ENCODE results near the gene DAGLA. TPM values are rescaled to one million over a fixed set of nuclear protein-coding genes. Genes with fewer than 3 reads are reported as not detected.
"Not testable (repeated sequence)": the region's sequence is repeated elsewhere in the genome, so short reads cannot be mapped to it uniquely, and the experiment has no call there.

Gene DAGLA
- total and polyA plus RNA-seq, 5 experiments from 2014 or later: 0.08 to 0.13 TPM; not detected in 3

DNA sequence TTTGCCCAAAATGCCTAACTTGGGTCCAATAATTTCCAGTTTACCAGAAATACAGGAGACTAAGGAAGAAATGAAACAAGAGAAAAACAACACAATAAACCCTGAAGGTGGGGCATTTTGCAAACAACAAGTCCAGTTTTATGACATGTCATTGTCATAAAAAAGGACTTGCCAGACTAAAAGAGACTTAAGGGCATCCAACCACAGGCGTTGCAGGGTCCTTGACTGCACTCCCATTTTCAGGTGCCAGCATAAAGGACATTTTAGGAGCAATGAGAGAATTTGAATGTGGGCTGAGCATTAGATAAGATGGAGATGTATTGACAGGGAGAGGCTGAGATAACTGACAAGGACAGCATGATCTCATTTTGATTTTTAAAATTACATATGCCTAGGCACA is 28.1 kb upstream of the DAGLA start:
- no peaks in the 10 kb centered on the region for H3K9me3 Mint-ChIP-seq
- no peaks in the 10 kb centered on the region for H3K36me3 Mint-ChIP-seq
- no peak overlapping the region for H3K27ac Mint-ChIP-seq
- H3K27me3 Mint-ChIP-seq: peaks cover 14 to 35% (median 21%) of the 10 kb centered on the region in 5 donors
- POLR2A ChIA-PET: no interaction called here
- no peak for ATAC-seq
- H3K4me1 Mint-ChIP-seq: no peaks in the 10 kb centered on the region
- no peak overlapping the region for H3K4me3 Mint-ChIP-seq
- DNase-seq: no peak

DNA sequence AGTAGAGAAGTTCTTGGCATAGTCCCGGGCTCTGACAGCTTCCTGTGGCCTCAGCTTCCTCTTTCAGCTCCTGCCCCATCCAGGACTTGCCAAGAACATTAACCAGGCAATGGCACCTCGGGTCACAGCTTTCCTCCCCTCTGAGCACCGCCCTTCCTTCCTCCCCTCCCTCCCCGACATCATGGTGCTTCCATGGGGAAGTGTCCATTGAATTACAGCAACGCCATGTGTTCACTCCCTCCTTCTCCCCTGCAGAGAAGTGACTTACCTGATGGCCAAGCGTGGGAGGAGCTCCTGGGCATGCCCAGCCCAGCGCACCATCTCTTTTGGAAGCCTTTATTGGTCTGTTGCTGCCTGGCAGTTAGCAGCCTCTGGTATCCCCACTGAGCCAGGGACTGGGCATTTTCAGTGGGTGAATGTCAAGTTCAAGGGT is 25.8 kb upstream of the DAGLA start:
- DNase-seq: no peak
- Mint-ChIP-seq H3K36me3 (no peaks in the 10 kb centered on the region), H3K9me3 (no peaks in the 10 kb centered on the region), H3K27ac (peak overlapping the region in 1 of 10 donors; percentile 50), H3K4me1 (no peaks in the 10 kb centered on the region), H3K4me3 (no peak overlapping the region), H3K27me3 (peaks cover 12 to 35% (median 22%) of the 10 kb centered on the region in 5 donors)
- POLR2A ChIA-PET: no interaction called here
- ATAC-seq: no peak

DNA sequence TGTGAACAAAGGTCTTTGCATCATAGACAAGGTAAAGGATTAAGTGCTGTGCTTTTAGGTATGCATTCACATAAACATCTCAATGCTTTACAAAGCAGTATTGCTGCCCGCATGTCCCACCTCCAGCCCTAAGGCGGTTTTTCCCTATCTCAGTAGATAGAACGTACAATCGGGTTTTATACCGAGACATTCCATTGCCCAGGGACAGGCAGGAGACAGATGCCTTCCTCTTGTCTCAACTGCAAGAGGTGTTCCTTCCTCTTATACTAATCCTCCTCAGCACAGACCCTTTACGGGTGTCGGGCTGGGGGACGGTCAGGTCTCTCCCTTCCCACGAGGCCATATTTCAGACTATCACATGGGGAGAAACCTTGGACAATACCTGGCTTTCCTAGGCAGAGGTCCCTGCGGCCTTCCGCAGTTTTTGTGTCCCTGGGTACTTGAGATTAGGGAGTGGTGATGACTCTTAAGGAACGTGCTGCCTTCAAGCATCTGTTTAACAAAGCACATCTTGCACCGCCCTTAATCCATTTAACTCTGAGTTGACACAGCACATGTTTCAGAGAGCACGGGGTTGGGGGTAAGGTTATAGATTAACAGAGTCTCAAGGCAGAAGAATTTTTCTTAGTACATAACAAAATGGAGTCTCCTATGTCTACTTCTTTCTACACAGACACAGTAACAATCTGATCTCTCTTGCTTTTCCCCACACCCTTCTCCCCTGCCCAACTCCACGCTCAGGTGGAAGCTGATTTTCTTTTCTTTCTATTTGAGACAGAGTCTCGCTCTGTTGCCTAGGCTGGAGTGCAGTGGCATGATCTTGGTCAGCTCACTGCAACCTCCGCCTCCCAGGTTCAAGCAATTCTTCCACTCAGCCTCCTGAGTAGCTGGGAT is 24.7 kb upstream of the DAGLA start:
- H3K4me1 Mint-ChIP-seq, H3K4me3 Mint-ChIP-seq, H3K36me3 Mint-ChIP-seq, H3K27ac Mint-ChIP-seq, POLR2A ChIA-PET, ATAC-seq, DNase-seq, H3K9me3 Mint-ChIP-seq: not testable (repeated sequence)
- peaks cover 12 to 35% (median 24%) of the 10 kb centered on the region in 5 donors for H3K27me3 Mint-ChIP-seq

DNA sequence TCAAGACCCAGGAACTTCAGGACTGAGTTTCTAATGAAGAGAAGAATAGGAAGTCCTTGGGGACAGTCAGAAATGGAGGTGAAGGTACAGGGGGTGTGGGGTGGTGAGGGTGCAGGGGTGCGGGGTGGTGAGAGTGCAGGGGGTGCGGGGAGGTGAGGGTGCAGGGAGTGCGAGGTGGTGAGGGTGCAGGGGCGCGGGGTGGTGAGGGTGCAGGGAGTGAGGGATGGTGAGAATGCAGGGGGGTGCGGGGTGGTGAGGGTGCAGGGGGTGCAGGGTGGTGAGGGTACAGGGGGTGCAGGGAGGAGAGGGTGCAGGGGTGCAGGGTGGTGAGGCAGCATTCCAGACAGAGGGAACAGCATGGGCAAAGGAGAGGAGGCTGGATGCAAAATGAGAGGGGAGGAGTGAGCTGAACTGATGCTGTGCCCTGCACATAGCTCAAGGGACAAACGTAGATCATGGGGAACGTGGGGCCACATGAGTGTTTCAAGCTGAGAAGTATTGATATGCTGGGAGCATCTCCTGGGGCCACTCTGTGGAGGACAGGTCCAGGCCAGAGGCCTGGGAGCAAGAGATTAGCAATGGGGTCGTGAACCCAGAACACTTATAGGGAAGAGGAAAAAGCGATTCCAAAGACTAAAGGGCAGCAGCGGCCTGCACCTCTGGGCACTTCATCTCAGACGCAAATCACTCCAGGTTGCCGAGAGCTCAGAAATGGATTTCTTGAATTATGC is 23.7 kb upstream of the DAGLA start:
- Mint-ChIP-seq H3K27ac (no peak overlapping the region), H3K27me3 (peaks cover 13 to 35% (median 24%) of the 10 kb centered on the region in 5 donors), H3K36me3 (no peaks in the 10 kb centered on the region), H3K4me3 (no peak overlapping the region), H3K9me3 (no peaks in the 10 kb centered on the region), H3K4me1 (no peaks in the 10 kb centered on the region)
- POLR2A ChIA-PET: no interaction called here
- ATAC-seq (no peak), DNase-seq (no peak)

DNA sequence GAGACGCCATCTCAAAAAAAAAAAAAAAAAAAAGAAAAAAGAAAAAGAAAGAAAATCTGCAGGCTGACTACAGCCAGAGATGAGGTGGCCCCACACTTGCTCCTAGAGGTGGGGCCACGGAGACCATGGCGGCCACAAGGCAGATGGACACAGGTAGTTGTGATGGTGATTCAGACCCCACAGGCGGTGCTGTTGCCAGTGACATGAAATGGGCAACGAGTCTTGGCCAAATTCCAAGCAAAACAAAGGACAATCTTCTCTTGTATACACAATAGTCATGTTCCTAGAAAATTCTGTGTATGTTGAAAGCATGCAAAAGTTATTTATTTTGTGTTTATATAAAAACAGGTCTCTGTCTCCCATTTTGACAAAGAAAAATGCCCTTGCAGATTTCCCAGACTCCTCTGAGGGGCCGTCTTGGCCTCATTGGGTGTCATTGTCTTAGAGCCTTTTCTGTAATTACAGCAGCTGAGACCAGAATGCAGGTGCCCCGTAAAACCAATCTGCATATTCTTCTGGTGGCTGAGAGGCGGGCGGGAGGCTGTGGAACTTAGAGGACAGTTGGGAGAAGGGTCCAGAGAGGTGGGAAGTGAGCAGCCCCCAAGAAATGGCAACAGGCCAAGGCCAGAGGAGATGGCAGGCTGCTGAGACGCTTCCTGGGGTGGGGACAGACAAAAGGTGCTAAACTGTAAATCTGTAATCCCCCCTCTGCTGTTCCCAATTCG is 22.5 kb upstream of the DAGLA start:
- Mint-ChIP-seq H3K4me1 (no peaks in the 10 kb centered on the region), H3K27ac (no peak overlapping the region), H3K4me3 (no peak overlapping the region), H3K36me3 (no peaks in the 10 kb centered on the region), H3K9me3 (no peaks in the 10 kb centered on the region), H3K27me3 (peaks cover 7 to 27% (median 18%) of the 10 kb centered on the region in 5 donors)
- POLR2A ChIA-PET: no interaction called here
- no peak for ATAC-seq
- no peak for DNase-seq

DNA sequence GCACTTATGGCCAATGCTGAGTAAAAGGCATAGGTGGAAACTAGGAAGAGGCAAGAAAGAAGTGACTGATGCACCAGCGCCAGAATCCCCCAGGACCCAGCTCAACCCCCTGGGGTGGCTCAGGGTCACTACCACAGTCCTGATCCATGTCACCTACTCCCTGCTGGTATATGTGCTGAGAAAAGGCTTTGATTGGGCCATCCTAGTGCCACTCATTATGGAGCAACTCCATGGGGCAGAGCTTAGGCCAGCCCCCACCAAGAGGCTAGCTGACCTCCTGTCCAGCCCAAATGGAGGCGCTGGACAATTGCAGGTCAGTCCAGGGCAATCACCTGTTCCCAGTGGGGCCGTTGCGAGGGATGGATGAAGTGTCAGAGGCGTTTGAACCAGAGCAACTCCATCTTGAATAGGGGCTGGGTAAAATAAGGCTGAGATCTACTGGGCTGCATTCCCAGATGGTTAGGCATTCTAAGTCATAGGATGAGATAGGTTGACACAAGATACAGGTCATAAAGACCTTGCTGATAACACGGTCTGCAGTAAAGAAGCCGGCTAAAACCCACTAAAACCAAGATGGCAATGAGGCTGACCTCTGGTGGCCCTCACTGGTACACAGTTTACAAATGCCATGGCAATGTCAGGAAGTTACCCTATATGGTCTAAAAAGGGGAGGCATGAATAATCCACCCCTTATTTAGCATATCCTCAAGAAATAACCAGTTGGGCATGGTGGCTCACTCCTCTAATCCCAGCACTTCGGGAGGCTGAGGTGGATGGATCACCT is 20.6 kb upstream of the DAGLA start:
- Mint-ChIP-seq H3K9me3 (no peaks in the 10 kb centered on the region), H3K27me3 (peaks cover 4 to 13% (median 8%) of the 10 kb centered on the region in 5 donors), H3K4me3 (no peak overlapping the region), H3K4me1 (no peaks in the 10 kb centered on the region), H3K27ac (no peak overlapping the region), H3K36me3 (no peaks in the 10 kb centered on the region)
- DNase-seq (no peak), ATAC-seq (no peak)
- POLR2A ChIA-PET: no interaction called here

DNA sequence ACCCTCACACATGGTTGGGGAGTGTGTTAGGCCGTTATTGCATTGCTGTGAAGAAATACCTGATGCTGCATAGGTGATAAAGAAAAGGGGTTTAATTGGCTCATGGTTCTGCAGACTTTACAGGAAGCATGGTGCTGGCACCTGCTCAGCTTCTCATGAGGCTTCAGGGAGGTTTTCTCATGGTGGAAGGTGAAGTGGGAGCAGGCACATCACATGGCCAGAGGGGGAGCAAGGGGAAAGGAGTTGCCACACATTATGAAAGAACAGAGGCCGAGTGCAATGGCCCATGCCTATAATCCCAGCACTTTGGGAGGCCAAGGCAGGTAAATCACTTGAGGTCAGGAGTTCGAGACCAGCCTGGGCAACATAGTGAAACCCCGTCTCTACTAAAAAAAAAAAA is 19.2 kb upstream of the DAGLA start:
- H3K27me3 Mint-ChIP-seq, H3K4me3 Mint-ChIP-seq: not testable (repeated sequence)

DNA sequence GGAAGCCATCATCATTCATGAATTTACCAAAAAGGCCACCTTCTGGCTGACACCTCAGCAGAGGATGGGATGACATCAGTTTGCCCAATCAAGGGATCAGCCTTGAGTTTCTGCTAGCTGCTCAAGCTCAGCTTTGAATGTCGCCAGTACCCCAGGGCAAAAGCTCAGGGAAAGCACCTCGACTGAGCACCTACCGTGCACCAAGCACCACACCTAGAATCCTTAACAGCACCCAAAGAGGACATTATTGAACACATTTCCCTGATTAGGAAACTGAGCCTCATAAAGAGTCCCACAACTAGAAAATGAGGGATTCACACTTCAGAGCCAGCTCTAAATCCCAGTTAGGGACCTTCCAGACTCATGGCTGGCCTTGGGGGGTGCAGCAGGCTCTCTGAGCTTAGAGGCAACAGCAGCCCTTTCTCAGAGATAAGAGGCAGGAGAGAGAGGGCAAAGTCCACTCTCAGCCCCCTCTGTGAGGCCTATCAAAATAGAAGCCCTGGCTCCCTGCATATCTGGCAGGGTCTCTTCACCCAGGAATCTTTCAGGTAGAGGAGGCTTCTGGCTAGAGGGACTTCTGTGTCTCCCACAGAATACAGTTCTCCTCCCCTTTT is 13.4 kb upstream of the DAGLA start:
- POLR2A ChIA-PET: no interaction called here
- Mint-ChIP-seq H3K27me3 (peaks cover 5 to 12% (median 7%) of the 10 kb centered on the region in 5 donors), H3K4me3 (no peak overlapping the region), H3K4me1 (no peaks in the 10 kb centered on the region), H3K36me3 (no peaks in the 10 kb centered on the region), H3K27ac (no peak overlapping the region), H3K9me3 (no peaks in the 10 kb centered on the region)
- DNase-seq: no peak
- no peak for ATAC-seq

More for the DNA sequence above, 19.2 kb upstream of the DAGLA start:
- H3K36me3 Mint-ChIP-seq, DNase-seq, H3K4me1 Mint-ChIP-seq, POLR2A ChIA-PET, H3K27ac Mint-ChIP-seq, H3K9me3 Mint-ChIP-seq, ATAC-seq: not testable (repeated sequence)

DNA sequence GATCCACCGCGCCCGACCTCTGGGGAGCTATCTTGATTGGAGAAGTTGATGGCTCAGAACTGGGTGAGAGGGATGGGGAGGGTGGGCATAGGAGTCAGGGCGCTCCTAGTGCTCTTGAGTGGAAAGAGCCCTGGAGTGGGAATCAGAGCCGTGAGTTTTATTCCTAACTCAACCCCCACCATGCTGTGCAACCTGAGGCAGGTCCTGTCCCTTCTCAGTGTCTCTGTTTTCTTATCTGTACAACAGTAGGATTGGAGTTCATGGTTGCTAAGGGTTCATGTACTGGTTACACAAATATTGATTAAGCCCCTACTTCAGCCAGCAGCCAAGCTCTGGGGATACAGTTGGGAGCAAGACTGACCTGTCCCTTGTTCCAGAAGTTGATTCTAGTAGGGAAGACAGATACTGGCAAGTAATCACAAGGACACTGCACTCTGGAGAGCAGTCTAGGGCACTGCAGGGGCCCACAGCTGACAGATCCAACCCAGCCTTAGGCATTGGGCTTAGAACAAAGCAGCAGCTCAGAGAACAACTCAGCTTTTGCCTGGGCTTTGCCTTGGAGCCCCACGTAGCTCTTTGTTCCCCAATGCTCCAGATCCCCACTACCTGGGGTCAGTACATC is 12.4 kb upstream of the DAGLA start:
- POLR2A ChIA-PET: no interaction called here
- Mint-ChIP-seq H3K27me3 (peaks cover 5 to 12% (median 7%) of the 10 kb centered on the region in 5 donors), H3K4me3 (no peak overlapping the region), H3K9me3 (no peaks in the 10 kb centered on the region), H3K4me1 (no peaks in the 10 kb centered on the region), H3K27ac (no peak overlapping the region), H3K36me3 (no peaks in the 10 kb centered on the region)
- ATAC-seq: no peak
- DNase-seq: no peak

DNA sequence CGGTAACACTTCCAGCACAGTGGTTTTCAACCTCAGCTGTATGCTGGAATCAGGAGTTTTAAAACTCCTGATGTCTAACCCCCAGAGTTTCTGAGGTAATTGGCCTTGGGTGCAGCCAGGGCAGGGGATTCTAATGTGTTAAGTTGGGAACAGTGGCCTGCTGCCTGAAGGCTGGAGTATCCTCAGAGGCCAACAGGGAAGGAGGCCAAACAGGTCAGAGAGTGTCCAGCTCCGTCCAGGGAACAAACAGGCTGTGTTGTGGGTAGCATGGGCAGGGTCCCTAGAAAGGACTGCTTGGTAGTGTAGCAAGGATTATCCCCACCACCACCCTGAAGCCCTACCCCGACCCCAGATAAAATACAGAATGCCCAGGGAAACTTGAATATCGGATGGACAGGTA is 10.8 kb upstream of the DAGLA start:
- ATAC-seq (no peak), DNase-seq (no peak)
- Mint-ChIP-seq H3K27ac (no peak overlapping the region), H3K4me1 (no peaks in the 10 kb centered on the region), H3K9me3 (no peaks in the 10 kb centered on the region), H3K36me3 (no peaks in the 10 kb centered on the region), H3K27me3 (peaks cover 6 to 21% (median 13%) of the 10 kb centered on the region in 5 donors), H3K4me3 (no peak overlapping the region)
- POLR2A ChIA-PET: no interaction called here

DNA sequence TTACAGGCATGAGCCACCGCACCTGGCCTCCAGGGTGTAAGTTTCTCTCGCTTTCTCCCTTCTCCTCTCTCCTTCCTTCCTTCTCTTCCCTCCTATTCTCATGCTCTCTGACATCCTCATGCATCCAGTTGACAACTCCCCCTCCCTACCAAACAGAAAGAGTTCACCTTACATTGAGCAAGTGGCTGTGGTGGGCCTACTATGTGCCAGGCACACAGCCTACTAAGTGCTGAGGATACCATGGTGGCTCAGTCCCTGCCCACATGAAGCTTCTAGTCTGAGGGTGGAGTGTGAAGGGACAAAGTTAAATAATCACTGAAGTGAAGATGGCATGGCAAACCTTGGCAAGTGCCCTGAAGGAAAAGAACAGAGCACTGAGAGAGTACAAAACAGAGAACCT is 9.6 kb upstream of the DAGLA start:
- no peaks in the 10 kb centered on the region for H3K36me3 Mint-ChIP-seq
- no peak for DNase-seq
- ATAC-seq: no peak
- no peak overlapping the region for H3K4me3 Mint-ChIP-seq
- H3K9me3 Mint-ChIP-seq: peaks cover 0 to 2% (median 0%) of the 10 kb centered on the region in 9 donors
- H3K4me1 Mint-ChIP-seq: no peaks in the 10 kb centered on the region
- H3K27me3 Mint-ChIP-seq: peaks cover 6 to 25% (median 21%) of the 10 kb centered on the region in 5 donors
- POLR2A ChIA-PET: no interaction called here
- H3K27ac Mint-ChIP-seq: no peak overlapping the region

DNA sequence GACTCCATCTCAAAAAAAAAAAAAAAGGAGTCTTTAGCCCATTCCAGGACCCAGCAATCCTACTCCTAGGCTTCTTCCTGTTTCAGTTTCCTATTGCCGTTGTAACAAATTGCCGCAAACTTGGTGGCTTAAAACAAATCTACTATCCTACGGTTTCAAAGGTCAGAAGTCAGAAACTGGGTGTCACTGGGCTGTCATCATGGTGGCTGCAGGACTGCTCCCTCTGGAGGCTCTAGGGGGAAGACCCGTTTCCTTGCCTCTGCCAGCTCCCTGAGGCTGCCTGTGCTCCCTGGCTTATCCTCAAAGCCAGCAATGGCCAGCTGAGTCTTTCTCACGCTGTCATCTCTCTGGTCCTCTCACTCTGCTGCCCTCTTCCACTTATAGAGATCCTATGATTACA is 8.7 kb upstream of the DAGLA start:
- Mint-ChIP-seq H3K4me1 (no peaks in the 10 kb centered on the region), H3K36me3 (no peaks in the 10 kb centered on the region), H3K27ac (no peak overlapping the region), H3K9me3 (peaks cover 0 to 2% (median 0%) of the 10 kb centered on the region in 9 donors), H3K27me3 (peaks cover 11 to 33% (median 28%) of the 10 kb centered on the region in 5 donors), H3K4me3 (no peak overlapping the region)
- DNase-seq (no peak), ATAC-seq (no peak)
- POLR2A ChIA-PET: no interaction called here
